Loucy (cell line): ENCODE results near the gene C1orf56.
A peak's percentile ranks its signal among the peaks of the same experiment; 100 is the strongest.

Experiments
- H2AFZ ChIP-seq: fragments of 200-600 bp; sonication (generic); 2 replicates; pipeline ENCODE4 v1.6.0; 2016; ENCODE audit warnings: antibody characterized with exemption, mild to moderate bottlenecking, low read length, moderate library complexity
- H3F3A ChIP-seq: fragments of 200-600 bp; 2 replicates; pipeline ENCODE4 v1.6.0; 2016; ENCODE audit warnings: antibody characterized with exemption, low read depth, mild to moderate bottlenecking
- H3K27me3 ChIP-seq: fragments of 200-600 bp; sonication (generic); 2 replicates; pipeline ENCODE4 v1.6.1; 2014; ENCODE audit warnings: low read length, mild to moderate bottlenecking; ENCODE audit not compliant: insufficient read depth, poor library complexity, severe bottlenecking
- H3K36me3 ChIP-seq: fragments of 200-600 bp; sonication (generic); 2 replicates; pipeline ENCODE4 v1.6.1; 2016; ENCODE audit warnings: low read length; ENCODE audit not compliant: insufficient read depth
- H3K4me1 ChIP-seq: fragments of 200-600 bp; sonication (generic); 2 replicates; pipeline ENCODE4 v1.5.1; 2014; ENCODE audit warnings: low read length, mild to moderate bottlenecking; ENCODE audit not compliant: insufficient read depth, poor library complexity, severe bottlenecking
- H3K4me2 ChIP-seq: fragments of 200-600 bp; sonication (generic); 2 replicates; pipeline ENCODE4 v1.6.0; 2014; ENCODE audit warnings: antibody characterized with exemption, low read length, low read depth, mild to moderate bottlenecking; ENCODE audit not compliant: poor library complexity, severe bottlenecking
- H3K4me3 ChIP-seq: fragments of 200-600 bp; sonication (generic); 2 replicates; pipeline ENCODE4 v1.5.1; 2014; ENCODE audit warnings: low read length, mild to moderate bottlenecking, mixed read lengths; ENCODE audit not compliant: poor library complexity, severe bottlenecking
- H3K79me2 ChIP-seq: fragments of 200-600 bp; sonication (generic); 2 replicates; pipeline ENCODE4 v1.6.1; 2014; ENCODE audit warnings: low read length; ENCODE audit not compliant: insufficient read depth
- H3K9ac ChIP-seq: fragments of 200-600 bp; sonication (generic); 2 replicates; pipeline ENCODE4 v1.6.0; 2014; ENCODE audit warnings: mild to moderate bottlenecking, low read depth, low read length, moderate library complexity; ENCODE audit not compliant: poor library complexity, severe bottlenecking
- H3K9me2 ChIP-seq: fragments of 200-600 bp; sonication (generic); replicated peaks from 2 replicates; pipeline ENCODE4 v1.6.1; 2016; ENCODE audit warnings: low read depth, low read length, mixed read lengths
- H3K9me3 ChIP-seq: fragments of 200-600 bp; sonication (generic); 2 replicates; pipeline ENCODE4 v1.6.1; 2014; ENCODE audit warnings: mild to moderate bottlenecking, antibody characterized with exemption, low read length, low read depth; ENCODE audit not compliant: insufficient read depth
- H4K20me1 ChIP-seq: fragments of 200-600 bp; sonication (generic); 2 replicates; pipeline ENCODE4 v1.6.0; 2014; ENCODE audit warnings: antibody characterized with exemption, low read length, mild to moderate bottlenecking; ENCODE audit not compliant: insufficient read depth, poor library complexity, severe bottlenecking
- CTCF ChIP-seq: fragments of 200-600 bp; sonication (generic); conservative IDR thresholded peaks from 2 replicates; pipeline ENCODE4 v1.5.1; 2014; ENCODE audit warnings: mild to moderate bottlenecking, antibody characterized with exemption, low read length
- EZH2phosphoT487 ChIP-seq: fragments of 200-600 bp; IDR thresholded peaks from 2 replicates; pipeline ENCODE4 v1.6.1; 2018; ENCODE audit warnings: antibody characterized with exemption, mild to moderate bottlenecking, moderate library complexity, borderline replicate concordance

The C1orf56 gene

GRCh38 chr1:151059109-151060006 lies 11.8 kb downstream of the C1orf56 start, which contains the start of gene CDC42SE1:
CDC42SE1 (minus strand) TSS chr1:151059622; CDS start chr1:151055730, 3,892 bp downstream.
- peaks cover 14% of the 10 kb centered on the region; the same call in 1 of the 2 replicates for H3K36me3 ChIP-seq
- H3K79me2 ChIP-seq, result peaks cover 99% of the 10 kb centered on the region

GRCh38 chr1:151060007-151060656 lies 12.6 kb downstream of the C1orf56 start, which contains the start of gene MLLT11:
MLLT11 (plus strand) TSS chr1:151060397; CDS start chr1:151067225, 6,828 bp downstream.
- H2AFZ ChIP-seq, result peak within 1 kb of the TSS; percentile 92
- peaks cover 39% of the 10 kb centered on the region for H4K20me1 ChIP-seq
- no peaks in the 10 kb centered on the region for H3F3A ChIP-seq
- H3K9ac ChIP-seq, result peak within 1 kb of the TSS; percentile 90
- H3K27me3 ChIP-seq, result no peaks in the 10 kb centered on the region
- H3K4me2 ChIP-seq, result peak within 1 kb of the TSS; percentile 99
- peaks cover 65% of the 10 kb centered on the region for H3K4me1 ChIP-seq
- no peak for TF ChIP-seq EZH2phosphoT487
- peak; percentile 43; the same call in 1 of the 2 replicates for TF ChIP-seq CTCF
- no peaks in the 10 kb centered on the region for H3K9me3 ChIP-seq
- H3K4me3 ChIP-seq, result peak within 1 kb of the TSS; percentile 79
- peaks cover 99% of the 10 kb centered on the region for H3K79me2 ChIP-seq
- peaks cover 7% of the 10 kb centered on the region; the same call in 1 of the 2 replicates for H3K36me3 ChIP-seq
- no peaks in the 10 kb centered on the region for H3K9me2 ChIP-seq

More at GRCh38 chr1:151059109-151060006, 11.8 kb downstream of the C1orf56 start, which contains the start of gene CDC42SE1:
- Histone ChIP-seq H3K4me1 (peaks cover 58% of the 10 kb centered on the region), H3K27me3 (no peaks in the 10 kb centered on the region), H3K9me2 (no peaks in the 10 kb centered on the region), H2AFZ (peak within 1 kb of the TSS; percentile 92), H3K9ac (peak within 1 kb of the TSS; percentile 90), H3K4me2 (peak within 1 kb of the TSS; percentile 99), H3K4me3 (peak within 1 kb of the TSS; percentile 79), H4K20me1 (peaks cover 46% of the 10 kb centered on the region), H3K9me3 (no peaks in the 10 kb centered on the region), H3F3A (no peaks in the 10 kb centered on the region)
- TF ChIP-seq EZH2phosphoT487 (no peak), CTCF (peak; percentile 66)

- Histone ChIP-seq H3K9me3 (no peaks in the 10 kb centered on the region), H3K9ac (peak overlapping the region; percentile 90), H2AFZ (peak overlapping the region; percentile 92), H3K4me2 (peak overlapping the region; percentile 93), H3K36me3 (no peaks in the 10 kb centered on the region; the same call in 1 of the 2 replicates), H3K9me2 (no peaks in the 10 kb centered on the region), H3K79me2 (peaks cover 99% of the 10 kb centered on the region), H3K4me3 (peak overlapping the region; percentile 79), H3K27me3 (no peaks in the 10 kb centered on the region), H3K4me1 (peaks cover 66% of the 10 kb centered on the region), H3F3A (no peaks in the 10 kb centered on the region), H4K20me1 (peaks cover 38% of the 10 kb centered on the region)
- TF ChIP-seq EZH2phosphoT487 (no peak), CTCF (no peak; the same call in 1 of the 2 replicates)
These were observed 13.3 kb downstream of the C1orf56 start for GRCh38 chr1:151060657-151061421.
